Stimulated activated naive CD8-positive, alpha-beta T cell treated with anti-CD3 and anti-CD28 coated beads, Interleukin-15, Interleukin-2, amounts not matched to agents 100 ng/mL and 50 ng/mL, for 24 hours (primary cell): ENCODE results near the gene TRIM22.

Source experiments
- H3K27ac Mint-ChIP-seq: one replicate; pipeline ENCODE4 v1.8.0; 2021; ENCODE audit warnings: mild to moderate bottlenecking, mixed read lengths
- H3K27me3 Mint-ChIP-seq: one replicate; pipeline ENCODE4 v1.8.0; 2021; ENCODE audit warnings: mixed read lengths
- H3K36me3 Mint-ChIP-seq: one replicate; pipeline ENCODE4 v1.8.0; 2021; ENCODE audit warnings: low read depth, mixed read lengths
- H3K4me1 Mint-ChIP-seq: one replicate; pipeline ENCODE4 v1.8.0; 2021; ENCODE audit warnings: low read depth, mixed read lengths
- H3K4me3 Mint-ChIP-seq: one replicate; pipeline ENCODE4 v1.8.0; 2021; ENCODE audit warnings: mild to moderate bottlenecking, mixed read lengths
- H3K9me3 Mint-ChIP-seq: one replicate; pipeline ENCODE4 v1.8.0; 2021; ENCODE audit warnings: mixed read lengths

The TRIM22 gene

DNA sequence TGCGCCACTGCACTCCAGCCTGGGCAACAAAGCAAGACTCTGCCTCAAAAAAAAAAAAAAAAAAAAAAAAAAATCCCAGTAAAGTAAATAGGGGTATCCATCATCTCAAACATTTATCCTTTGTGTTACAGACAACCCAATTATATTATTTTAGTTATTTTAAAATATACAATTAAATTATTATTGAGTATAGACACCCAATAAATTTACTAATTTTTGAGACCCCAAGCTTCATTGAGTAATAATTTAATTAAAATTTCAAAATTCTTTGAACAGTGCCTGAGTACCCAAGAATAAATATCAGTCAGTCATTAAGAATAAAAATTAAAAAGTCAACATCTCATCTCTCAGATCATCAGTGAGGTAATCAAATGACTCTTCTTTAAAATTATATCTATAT lies 64.4 kb downstream of the TRIM22 start, which contains the start of gene OR52N4:
OR52N4 (plus strand) TSS at position 301 of the 400 bp plus-strand sequence. CDS start 498 bp downstream, outside the sequence.
- Mint-ChIP-seq H3K4me3 (no peak within 1 kb of the TSS), H3K36me3 (no peaks in the 10 kb centered on the region), H3K4me1 (no peaks in the 10 kb centered on the region), H3K27me3 (no peaks in the 10 kb centered on the region), H3K9me3 (no peaks in the 10 kb centered on the region), H3K27ac (no peak within 1 kb of the TSS)
